ENCODE data around the gene TTBK1.

Gene TTBK1

GRCh38 chr6:43204271-43205105, 38.8 kb upstream of the TTBK1 start:
- TF ChIP-seq TAF1 (IDR thresholded peaks at IDR 0.05; ENCODE audit: low read depth) (no peak), ZBTB7A (IDR thresholded peaks at IDR 0.05; ENCODE audit: low read depth) (no peak), TEAD4 (IDR thresholded peaks at IDR 0.05) (no peak), FOXM1 (IDR thresholded peaks at IDR 0.05; ENCODE audit: borderline replicate concordance, low read depth) (no peak), RAD21 (IDR thresholded peaks at IDR 0.05; ENCODE audit: low read depth) (no peak), TCF12 (IDR thresholded peaks at IDR 0.05; ENCODE audit: low read depth) (no peak), EP300 (IDR thresholded peaks at IDR 0.05; ENCODE audit: borderline replicate concordance) (no peak), CREB1 (IDR thresholded peaks at IDR 0.05; ENCODE audit: low read depth) (no peak), YY1 (IDR thresholded peaks at IDR 0.05; ENCODE audit: low read depth) (no peak), NFIC (IDR thresholded peaks at IDR 0.05) (no peak), EGR1 (IDR thresholded peaks at IDR 0.05) (no peak), CEBPB (IDR thresholded peaks at IDR 0.05) (no peak)
- TF ChIP-seq, protein P1, sequence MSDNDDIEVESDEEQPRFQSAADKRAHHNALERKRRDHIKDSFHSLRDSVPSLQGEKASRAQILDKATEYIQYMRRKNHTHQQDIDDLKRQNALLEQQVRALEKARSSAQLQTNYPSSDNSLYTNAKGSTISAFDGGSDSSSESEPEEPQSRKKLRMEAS (IDR thresholded peaks at IDR 0.05), result no peak
- TF ChIP-seq, protein P2, sequence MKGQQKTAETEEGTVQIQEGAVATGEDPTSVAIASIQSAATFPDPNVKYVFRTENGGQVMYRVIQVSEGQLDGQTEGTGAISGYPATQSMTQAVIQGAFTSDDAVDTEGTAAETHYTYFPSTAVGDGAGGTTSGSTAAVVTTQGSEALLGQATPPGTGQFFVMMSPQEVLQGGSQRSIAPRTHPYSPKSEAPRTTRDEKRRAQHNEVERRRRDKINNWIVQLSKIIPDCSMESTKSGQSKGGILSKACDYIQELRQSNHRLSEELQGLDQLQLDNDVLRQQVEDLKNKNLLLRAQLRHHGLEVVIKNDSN (IDR thresholded peaks at IDR 0.05), result no peak

- TF ChIP-seq NFIC (IDR thresholded peaks at IDR 0.05) (no peak), EGR1 (IDR thresholded peaks at IDR 0.05) (no peak), CEBPB (IDR thresholded peaks at IDR 0.05) (no peak), TEAD4 (IDR thresholded peaks at IDR 0.05) (no peak), CREB1 (IDR thresholded peaks at IDR 0.05; ENCODE audit: low read depth) (no peak), TAF1 (IDR thresholded peaks at IDR 0.05; ENCODE audit: low read depth) (no peak), ZBTB7A (IDR thresholded peaks at IDR 0.05; ENCODE audit: low read depth) (no peak), TCF12 (IDR thresholded peaks at IDR 0.05; ENCODE audit: low read depth) (no peak), YY1 (IDR thresholded peaks at IDR 0.05; ENCODE audit: low read depth) (no peak), RAD21 (IDR thresholded peaks at IDR 0.05; ENCODE audit: low read depth) (no peak), EP300 (IDR thresholded peaks at IDR 0.05; ENCODE audit: borderline replicate concordance) (no peak), FOXM1 (IDR thresholded peaks at IDR 0.05; ENCODE audit: borderline replicate concordance, low read depth) (no peak)
- TF ChIP-seq, protein P2 (IDR thresholded peaks at IDR 0.05), result no peak
- TF ChIP-seq, protein P1 (IDR thresholded peaks at IDR 0.05), result no peak
- TF ChIP-seq, protein P3, sequence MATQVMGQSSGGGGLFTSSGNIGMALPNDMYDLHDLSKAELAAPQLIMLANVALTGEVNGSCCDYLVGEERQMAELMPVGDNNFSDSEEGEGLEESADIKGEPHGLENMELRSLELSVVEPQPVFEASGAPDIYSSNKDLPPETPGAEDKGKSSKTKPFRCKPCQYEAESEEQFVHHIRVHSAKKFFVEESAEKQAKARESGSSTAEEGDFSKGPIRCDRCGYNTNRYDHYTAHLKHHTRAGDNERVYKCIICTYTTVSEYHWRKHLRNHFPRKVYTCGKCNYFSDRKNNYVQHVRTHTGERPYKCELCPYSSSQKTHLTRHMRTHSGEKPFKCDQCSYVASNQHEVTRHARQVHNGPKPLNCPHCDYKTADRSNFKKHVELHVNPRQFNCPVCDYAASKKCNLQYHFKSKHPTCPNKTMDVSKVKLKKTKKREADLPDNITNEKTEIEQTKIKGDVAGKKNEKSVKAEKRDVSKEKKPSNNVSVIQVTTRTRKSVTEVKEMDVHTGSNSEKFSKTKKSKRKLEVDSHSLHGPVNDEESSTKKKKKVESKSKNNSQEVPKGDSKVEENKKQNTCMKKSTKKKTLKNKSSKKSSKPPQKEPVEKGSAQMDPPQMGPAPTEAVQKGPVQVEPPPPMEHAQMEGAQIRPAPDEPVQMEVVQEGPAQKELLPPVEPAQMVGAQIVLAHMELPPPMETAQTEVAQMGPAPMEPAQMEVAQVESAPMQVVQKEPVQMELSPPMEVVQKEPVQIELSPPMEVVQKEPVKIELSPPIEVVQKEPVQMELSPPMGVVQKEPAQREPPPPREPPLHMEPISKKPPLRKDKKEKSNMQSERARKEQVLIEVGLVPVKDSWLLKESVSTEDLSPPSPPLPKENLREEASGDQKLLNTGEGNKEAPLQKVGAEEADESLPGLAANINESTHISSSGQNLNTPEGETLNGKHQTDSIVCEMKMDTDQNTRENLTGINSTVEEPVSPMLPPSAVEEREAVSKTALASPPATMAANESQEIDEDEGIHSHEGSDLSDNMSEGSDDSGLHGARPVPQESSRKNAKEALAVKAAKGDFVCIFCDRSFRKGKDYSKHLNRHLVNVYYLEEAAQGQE (IDR thresholded peaks at IDR 0.05; ENCODE audit: low read depth), result no peak
Measured at GRCh38 chr6:43205849-43206248, 37.4 kb upstream of the TTBK1 start.

DNA sequence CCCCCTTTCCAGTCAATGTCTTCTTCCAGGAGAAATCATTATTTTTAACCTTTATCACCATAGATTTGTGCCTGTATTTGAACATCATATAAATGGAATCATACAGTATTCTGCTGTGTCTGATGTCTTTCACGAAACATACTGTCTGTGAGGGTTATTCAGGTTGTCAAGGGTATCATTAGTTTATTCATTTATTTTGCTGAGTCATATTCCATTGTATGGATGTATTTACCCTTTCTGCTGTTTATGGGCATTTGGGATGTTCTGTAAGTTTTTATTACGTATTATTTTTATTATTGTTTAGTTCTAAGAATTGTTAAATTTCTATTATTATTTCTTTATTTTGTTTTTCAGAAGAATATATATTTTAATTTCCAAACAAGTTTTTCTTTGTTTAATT, 36.0 kb upstream of the TTBK1 start:
- TF ChIP-seq TAF1 (IDR thresholded peaks at IDR 0.05; ENCODE audit: low read depth) (no peak), CREB1 (IDR thresholded peaks at IDR 0.05; ENCODE audit: low read depth) (no peak), YY1 (IDR thresholded peaks at IDR 0.05; ENCODE audit: low read depth) (no peak), CEBPB (IDR thresholded peaks at IDR 0.05) (no peak), RAD21 (IDR thresholded peaks at IDR 0.05; ENCODE audit: low read depth) (no peak), EP300 (IDR thresholded peaks at IDR 0.05; ENCODE audit: borderline replicate concordance) (no peak), ZBTB7A (IDR thresholded peaks at IDR 0.05; ENCODE audit: low read depth) (no peak), NFIC (IDR thresholded peaks at IDR 0.05) (no peak), EGR1 (IDR thresholded peaks at IDR 0.05) (no peak), TEAD4 (IDR thresholded peaks at IDR 0.05) (no peak), TCF12 (IDR thresholded peaks at IDR 0.05; ENCODE audit: low read depth) (no peak), FOXM1 (IDR thresholded peaks at IDR 0.05; ENCODE audit: borderline replicate concordance, low read depth) (no peak)
- TF ChIP-seq, protein P1 (IDR thresholded peaks at IDR 0.05), result no peak
- TF ChIP-seq, protein P2 (IDR thresholded peaks at IDR 0.05), result no peak
- TF ChIP-seq, protein P3 (IDR thresholded peaks at IDR 0.05; ENCODE audit: low read depth), result no peak

- TF ChIP-seq TAF1 (IDR thresholded peaks at IDR 0.05; ENCODE audit: low read depth) (no peak), CREB1 (IDR thresholded peaks at IDR 0.05; ENCODE audit: low read depth) (no peak), ZBTB7A (IDR thresholded peaks at IDR 0.05; ENCODE audit: low read depth) (no peak), TEAD4 (IDR thresholded peaks at IDR 0.05) (no peak), EP300 (IDR thresholded peaks at IDR 0.05; ENCODE audit: borderline replicate concordance) (no peak), CEBPB (IDR thresholded peaks at IDR 0.05) (no peak), EGR1 (IDR thresholded peaks at IDR 0.05) (no peak), RAD21 (IDR thresholded peaks at IDR 0.05; ENCODE audit: low read depth) (no peak)
- TF ChIP-seq, protein P3 (IDR thresholded peaks at IDR 0.05; ENCODE audit: low read depth), result no peak
- TF ChIP-seq, protein P2 (IDR thresholded peaks at IDR 0.05), result no peak
Measured at GRCh38 chr6:43211955-43212354, 31.3 kb upstream of the TTBK1 start.

Measured in Ishikawa (cell line).